Gastrocnemius medialis (tissue), 4 donors: ENCODE measurements around the gene PKP2.

ENCODE experiments used
- POLR2A ChIP-seq, 2 donors: fragments of 450-650 bp; IDR thresholded peaks; one replicate each; pipeline ENCODE4 v1.6.1; 2017; ENCODE audit warnings: antibody characterized with exemption in 2 of 2, mild to moderate bottlenecking in 2 of 2, moderate library complexity in 2 of 2
- TF ChIP-seq, protein P1 (sequence below), 5 experiments: fragments of 450-650 bp in 3 of 5; fragments of 200-600 bp in 2 of 5; sonication (generic) in 2 of 5; IDR thresholded peaks in 4 of 5; conservative IDR thresholded peaks in 1 of 5; 1 replicate in 4 of 5; 2 replicates in 1 of 5; pipeline ENCODE4 v1.5.1; 2016 to 2019; ENCODE audit warnings: antibody characterized with exemption in 5 of 5, mild to moderate bottlenecking in 3 of 5, moderate library complexity in 3 of 5

DNA sequence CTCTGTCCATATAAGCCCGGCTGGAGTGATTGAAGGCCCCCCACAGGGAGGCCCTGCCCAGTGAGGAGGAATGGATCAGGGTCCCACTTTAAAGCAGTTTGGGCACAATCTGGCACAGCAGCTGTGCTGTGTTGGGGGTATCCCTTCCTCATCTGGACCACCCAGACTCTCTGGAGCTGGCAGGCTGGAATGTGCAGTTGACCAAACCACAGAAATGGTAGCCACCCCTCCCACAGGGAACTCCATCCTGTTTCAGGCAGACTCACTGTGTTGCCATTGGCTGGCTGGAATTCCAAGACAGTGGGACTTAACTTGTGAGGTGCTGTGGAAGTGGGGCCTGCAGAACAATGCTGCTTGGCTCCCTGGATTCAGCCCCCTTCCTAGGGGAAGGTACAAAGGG is 87.4 kb downstream of the PKP2 start:
- TF ChIP-seq, protein P1, sequence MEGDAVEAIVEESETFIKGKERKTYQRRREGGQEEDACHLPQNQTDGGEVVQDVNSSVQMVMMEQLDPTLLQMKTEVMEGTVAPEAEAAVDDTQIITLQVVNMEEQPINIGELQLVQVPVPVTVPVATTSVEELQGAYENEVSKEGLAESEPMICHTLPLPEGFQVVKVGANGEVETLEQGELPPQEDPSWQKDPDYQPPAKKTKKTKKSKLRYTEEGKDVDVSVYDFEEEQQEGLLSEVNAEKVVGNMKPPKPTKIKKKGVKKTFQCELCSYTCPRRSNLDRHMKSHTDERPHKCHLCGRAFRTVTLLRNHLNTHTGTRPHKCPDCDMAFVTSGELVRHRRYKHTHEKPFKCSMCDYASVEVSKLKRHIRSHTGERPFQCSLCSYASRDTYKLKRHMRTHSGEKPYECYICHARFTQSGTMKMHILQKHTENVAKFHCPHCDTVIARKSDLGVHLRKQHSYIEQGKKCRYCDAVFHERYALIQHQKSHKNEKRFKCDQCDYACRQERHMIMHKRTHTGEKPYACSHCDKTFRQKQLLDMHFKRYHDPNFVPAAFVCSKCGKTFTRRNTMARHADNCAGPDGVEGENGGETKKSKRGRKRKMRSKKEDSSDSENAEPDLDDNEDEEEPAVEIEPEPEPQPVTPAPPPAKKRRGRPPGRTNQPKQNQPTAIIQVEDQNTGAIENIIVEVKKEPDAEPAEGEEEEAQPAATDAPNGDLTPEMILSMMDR (IDR thresholded peaks at IDR 0.05 in 4 of 5, conservative IDR thresholded peaks at IDR 0.05 in 1 of 5) = no peak
- no peak for TF ChIP-seq POLR2A (IDR thresholded peaks at IDR 0.05)
